PC-3 (cell line): Measurements from ENCODE around the gene NACAD.

Source experiments
- EZH2phosphoT487 ChIP-seq: fragments of 300-600 bp; sonication (generic); IDR thresholded peaks from 2 replicates; pipeline ENCODE4 v1.6.1; 2018; ENCODE audit warnings: mild to moderate bottlenecking, antibody characterized with exemption, low read length, borderline replicate concordance
- TF ChIP-seq, protein P1 (sequence below): fragments of 300-600 bp; sonication (generic); conservative IDR thresholded peaks from 2 replicates; pipeline ENCODE4 v1.5.1; 2017; ENCODE audit warnings: antibody characterized with exemption, low read depth, mild to moderate bottlenecking, low read length

DNA sequence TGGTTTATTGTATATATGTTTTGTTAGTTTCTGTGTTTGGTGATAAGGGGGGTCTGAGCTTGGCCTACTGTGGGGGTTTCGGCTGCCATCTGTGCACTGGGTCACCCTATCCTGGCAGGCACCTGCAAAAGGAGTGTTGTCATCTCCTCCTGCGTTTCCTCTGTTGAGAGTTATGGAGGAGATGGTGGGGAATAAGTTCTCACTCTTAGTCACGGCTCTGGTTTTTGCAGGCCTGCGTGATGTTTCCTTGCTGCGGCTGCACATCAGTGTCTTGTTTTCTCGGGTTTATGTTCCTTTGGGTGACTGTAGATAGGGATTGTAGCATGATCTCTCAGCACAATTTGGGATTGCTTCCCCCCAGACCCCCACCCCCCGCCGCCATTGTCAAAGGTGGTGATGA is 52.0 kb downstream of the NACAD start:
- no peak for TF ChIP-seq EZH2phosphoT487
- TF ChIP-seq, protein P1, sequence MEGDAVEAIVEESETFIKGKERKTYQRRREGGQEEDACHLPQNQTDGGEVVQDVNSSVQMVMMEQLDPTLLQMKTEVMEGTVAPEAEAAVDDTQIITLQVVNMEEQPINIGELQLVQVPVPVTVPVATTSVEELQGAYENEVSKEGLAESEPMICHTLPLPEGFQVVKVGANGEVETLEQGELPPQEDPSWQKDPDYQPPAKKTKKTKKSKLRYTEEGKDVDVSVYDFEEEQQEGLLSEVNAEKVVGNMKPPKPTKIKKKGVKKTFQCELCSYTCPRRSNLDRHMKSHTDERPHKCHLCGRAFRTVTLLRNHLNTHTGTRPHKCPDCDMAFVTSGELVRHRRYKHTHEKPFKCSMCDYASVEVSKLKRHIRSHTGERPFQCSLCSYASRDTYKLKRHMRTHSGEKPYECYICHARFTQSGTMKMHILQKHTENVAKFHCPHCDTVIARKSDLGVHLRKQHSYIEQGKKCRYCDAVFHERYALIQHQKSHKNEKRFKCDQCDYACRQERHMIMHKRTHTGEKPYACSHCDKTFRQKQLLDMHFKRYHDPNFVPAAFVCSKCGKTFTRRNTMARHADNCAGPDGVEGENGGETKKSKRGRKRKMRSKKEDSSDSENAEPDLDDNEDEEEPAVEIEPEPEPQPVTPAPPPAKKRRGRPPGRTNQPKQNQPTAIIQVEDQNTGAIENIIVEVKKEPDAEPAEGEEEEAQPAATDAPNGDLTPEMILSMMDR = no peak
